Stomach (tissue), 4 donors: ENCODE data around the gene TDO2.

ENCODE experiments used
- CTCF ChIP-seq, 7 experiments: fragments of 450-650 bp in 4 of 7; fragments of 200-600 bp in 3 of 7; sonication (generic) in 3 of 7; IDR thresholded peaks; one replicate each; pipeline ENCODE4 v1.5.1; 2016 to 2019; ENCODE audit warnings: antibody characterized with exemption in 7 of 7, control low read depth in 2 of 7, mild to moderate bottlenecking in 1 of 7
- EP300 ChIP-seq: sonication (generic); formaldehyde crosslinking; IDR thresholded peaks from one replicate; pipeline ENCODE4 v1.6.1; 2017; ENCODE audit warnings: antibody characterized with exemption
- POLR2A ChIP-seq, 4 donors: fragments of 450-650 bp; IDR thresholded peaks; one replicate each; pipeline ENCODE4 v1.6.1; 2016; ENCODE audit warnings: antibody characterized with exemption in 4 of 4, control low read depth in 2 of 4, mild to moderate bottlenecking in 1 of 4, moderate library complexity in 1 of 4
- POLR2AphosphoS5 ChIP-seq, 3 donors: sonication (generic); formaldehyde crosslinking; IDR thresholded peaks; one replicate each; pipeline ENCODE4 v1.6.1; 2016; ENCODE audit warnings: antibody characterized with exemption in 3 of 3

GRCh38 chr4:155948541-155948940, 45.0 kb downstream of the TDO2 start:
- no peak for TF ChIP-seq CTCF (IDR thresholded peaks at IDR 0.05)
- TF ChIP-seq POLR2A (IDR thresholded peaks at IDR 0.05), result no peak
- TF ChIP-seq POLR2AphosphoS5 (IDR thresholded peaks at IDR 0.05), result no peak
- no peak for TF ChIP-seq EP300
